ENCODE data around the gene SLC22A12.

Gene SLC22A12

DNA sequence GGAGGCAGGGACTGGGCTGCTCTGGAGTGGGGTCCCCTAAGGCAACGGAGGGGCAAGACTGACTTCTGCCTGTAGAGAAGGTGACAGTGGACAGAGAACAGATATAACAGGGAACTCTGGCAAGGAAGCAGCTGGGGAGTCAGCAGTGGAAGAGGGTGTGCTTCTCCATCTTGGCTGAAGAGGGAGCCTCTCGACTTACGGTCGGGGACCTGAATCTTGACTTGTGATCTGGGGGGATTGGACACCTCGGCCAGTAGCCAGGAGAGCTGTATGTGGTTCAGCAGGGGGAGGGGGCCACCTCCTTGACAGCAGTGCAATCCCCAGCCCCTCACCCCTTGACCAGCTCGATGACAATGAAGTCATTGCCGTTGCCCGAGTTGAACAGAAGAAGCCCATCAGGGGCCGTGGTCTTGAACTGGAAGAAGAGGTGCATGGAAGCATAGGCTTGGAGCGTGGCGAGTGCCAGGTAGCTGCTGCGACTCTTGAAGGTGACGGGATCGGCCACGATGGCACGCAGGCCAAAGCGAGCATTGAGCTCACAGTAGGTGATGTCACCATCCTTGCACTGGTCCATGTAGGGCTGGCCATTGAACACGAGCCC is 60.0 kb downstream of the SLC22A12 start:
- Histone ChIP-seq H3K27ac (no peak overlapping the region), H2AFZ (no peak overlapping the region), H3K4me1 (no peaks in the 10 kb centered on the region), H3K79me2 (no peaks in the 10 kb centered on the region), H3K9ac (no peak overlapping the region), H3K4me2 (ENCODE audit: low read length) (no peak overlapping the region), H3K9me3 (ENCODE audit: control insufficient read depth, low read length) (no peaks in the 10 kb centered on the region), H3K27me3 (ENCODE audit: control insufficient read depth, insufficient read depth, low read length) (no peaks in the 10 kb centered on the region), H3K36me3 (ENCODE audit: control insufficient read depth, insufficient read depth, low read length) (no peaks in the 10 kb centered on the region), H3K4me3 (ENCODE audit: low read depth, low read length) (no peak overlapping the region)
- TF ChIP-seq, protein P1, sequence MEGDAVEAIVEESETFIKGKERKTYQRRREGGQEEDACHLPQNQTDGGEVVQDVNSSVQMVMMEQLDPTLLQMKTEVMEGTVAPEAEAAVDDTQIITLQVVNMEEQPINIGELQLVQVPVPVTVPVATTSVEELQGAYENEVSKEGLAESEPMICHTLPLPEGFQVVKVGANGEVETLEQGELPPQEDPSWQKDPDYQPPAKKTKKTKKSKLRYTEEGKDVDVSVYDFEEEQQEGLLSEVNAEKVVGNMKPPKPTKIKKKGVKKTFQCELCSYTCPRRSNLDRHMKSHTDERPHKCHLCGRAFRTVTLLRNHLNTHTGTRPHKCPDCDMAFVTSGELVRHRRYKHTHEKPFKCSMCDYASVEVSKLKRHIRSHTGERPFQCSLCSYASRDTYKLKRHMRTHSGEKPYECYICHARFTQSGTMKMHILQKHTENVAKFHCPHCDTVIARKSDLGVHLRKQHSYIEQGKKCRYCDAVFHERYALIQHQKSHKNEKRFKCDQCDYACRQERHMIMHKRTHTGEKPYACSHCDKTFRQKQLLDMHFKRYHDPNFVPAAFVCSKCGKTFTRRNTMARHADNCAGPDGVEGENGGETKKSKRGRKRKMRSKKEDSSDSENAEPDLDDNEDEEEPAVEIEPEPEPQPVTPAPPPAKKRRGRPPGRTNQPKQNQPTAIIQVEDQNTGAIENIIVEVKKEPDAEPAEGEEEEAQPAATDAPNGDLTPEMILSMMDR (IDR thresholded peaks at IDR 0.05) = peak; percentile 11

Data from parathyroid adenoma (tissue), 2 donors.